Loucy (cell line): ENCODE data around the gene CCM2L.

Experiments used
- EZH2phosphoT487 ChIP-seq: fragments of 200-600 bp; IDR thresholded peaks from 2 replicates; pipeline ENCODE4 v1.6.1; 2018; ENCODE audit warnings: antibody characterized with exemption, mild to moderate bottlenecking, moderate library complexity, borderline replicate concordance
- TF ChIP-seq, protein P1 (sequence below): fragments of 200-600 bp; sonication (generic); conservative IDR thresholded peaks from 2 replicates; pipeline ENCODE4 v1.5.1; 2014; ENCODE audit warnings: mild to moderate bottlenecking, antibody characterized with exemption, low read length

DNA sequence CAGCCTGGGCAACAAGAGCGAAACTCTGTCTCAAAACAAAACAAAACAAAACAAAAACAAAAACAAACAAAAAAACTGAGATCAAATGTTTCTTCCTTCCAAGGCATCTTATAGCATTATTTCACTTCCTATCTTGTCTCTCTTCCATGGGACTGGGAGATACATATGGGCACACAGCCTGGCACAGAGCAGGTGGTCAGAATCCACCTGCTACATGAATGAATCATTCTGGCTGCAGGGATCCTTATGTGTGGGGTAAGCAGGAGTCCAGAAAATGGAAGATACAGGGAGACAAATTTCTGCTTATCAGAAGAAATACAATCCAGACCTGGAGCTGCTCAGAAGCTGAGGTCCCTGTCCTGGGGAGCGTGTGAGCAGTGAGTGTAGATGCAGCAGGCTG lies 18.2 kb upstream of the CCM2L start:
- TF ChIP-seq, protein P1, sequence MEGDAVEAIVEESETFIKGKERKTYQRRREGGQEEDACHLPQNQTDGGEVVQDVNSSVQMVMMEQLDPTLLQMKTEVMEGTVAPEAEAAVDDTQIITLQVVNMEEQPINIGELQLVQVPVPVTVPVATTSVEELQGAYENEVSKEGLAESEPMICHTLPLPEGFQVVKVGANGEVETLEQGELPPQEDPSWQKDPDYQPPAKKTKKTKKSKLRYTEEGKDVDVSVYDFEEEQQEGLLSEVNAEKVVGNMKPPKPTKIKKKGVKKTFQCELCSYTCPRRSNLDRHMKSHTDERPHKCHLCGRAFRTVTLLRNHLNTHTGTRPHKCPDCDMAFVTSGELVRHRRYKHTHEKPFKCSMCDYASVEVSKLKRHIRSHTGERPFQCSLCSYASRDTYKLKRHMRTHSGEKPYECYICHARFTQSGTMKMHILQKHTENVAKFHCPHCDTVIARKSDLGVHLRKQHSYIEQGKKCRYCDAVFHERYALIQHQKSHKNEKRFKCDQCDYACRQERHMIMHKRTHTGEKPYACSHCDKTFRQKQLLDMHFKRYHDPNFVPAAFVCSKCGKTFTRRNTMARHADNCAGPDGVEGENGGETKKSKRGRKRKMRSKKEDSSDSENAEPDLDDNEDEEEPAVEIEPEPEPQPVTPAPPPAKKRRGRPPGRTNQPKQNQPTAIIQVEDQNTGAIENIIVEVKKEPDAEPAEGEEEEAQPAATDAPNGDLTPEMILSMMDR, result no peak
- TF ChIP-seq EZH2phosphoT487, result no peak
